ENCODE results near the gene NELFB.

Gene NELFB

GRCh38 chr9:137223078-137223970, 31.8 kb upstream of the NELFB start:
- DNase-seq (ENCODE audit: low spot score) = peak; percentile 98

- no peak for DNase-seq (ENCODE audit: low spot score)
These were observed 30.1 kb upstream of the NELFB start, which contains the start of gene CYSRT1 for GRCh38 chr9:137224830-137225694. CYSRT1 (plus strand) TSS chr9:137225174; CDS start chr9:137225622, 448 bp downstream.

- no peak for DNase-seq (ENCODE audit: low spot score)
These were observed 29.3 kb upstream of the NELFB start for GRCh38 chr9:137225699-137226331.

GRCh38 chr9:137226338-137227053, 28.6 kb upstream of the NELFB start:
- DNase-seq (ENCODE audit: low spot score) = no peak

DNA sequence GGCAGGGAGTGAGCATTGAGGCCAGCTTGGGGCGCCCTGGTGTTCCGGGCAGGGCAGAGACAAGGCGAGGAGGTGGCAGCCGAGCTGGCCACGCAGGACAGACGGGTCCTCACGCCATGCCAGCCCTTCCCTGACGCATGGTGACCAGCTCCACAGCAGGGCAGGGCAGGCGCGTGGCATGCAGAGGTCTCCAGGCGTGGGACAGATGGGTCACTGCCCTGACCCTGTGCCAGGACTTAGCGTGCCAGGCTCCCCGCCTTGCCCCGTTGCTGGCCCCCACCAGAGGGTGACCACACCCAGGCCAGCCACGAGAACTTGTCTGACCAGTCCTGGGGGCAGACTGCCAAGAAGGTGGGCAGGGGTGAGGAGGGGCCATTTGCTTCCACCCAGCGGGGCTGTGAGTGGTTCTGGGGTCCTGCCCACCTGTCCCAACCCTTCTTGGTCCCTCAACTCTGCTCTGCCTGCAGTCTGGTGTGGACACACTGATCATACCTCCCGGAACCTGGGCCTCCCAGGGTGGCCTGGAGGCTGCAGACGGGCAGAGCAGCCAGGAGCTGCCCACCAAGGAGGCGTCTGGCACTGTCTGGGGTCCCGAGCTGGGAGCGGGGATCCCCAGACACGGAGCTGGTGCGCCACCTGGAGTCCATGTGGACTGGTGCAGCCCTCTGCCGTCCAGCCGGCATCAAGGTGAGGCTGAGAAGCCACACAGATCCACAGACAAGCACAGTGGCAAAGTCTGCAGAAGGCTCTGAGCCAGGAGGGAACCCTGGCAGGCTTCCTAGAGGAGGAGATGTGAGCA, 27.9 kb upstream of the NELFB start, which contains the start of gene RNF224:
RNF224 (plus strand) TSS at position 449 of the 799 bp plus-strand sequence. CDS start 834 bp downstream, outside the sequence.
- peak; percentile 79 for DNase-seq (ENCODE audit: low spot score)

DNA sequence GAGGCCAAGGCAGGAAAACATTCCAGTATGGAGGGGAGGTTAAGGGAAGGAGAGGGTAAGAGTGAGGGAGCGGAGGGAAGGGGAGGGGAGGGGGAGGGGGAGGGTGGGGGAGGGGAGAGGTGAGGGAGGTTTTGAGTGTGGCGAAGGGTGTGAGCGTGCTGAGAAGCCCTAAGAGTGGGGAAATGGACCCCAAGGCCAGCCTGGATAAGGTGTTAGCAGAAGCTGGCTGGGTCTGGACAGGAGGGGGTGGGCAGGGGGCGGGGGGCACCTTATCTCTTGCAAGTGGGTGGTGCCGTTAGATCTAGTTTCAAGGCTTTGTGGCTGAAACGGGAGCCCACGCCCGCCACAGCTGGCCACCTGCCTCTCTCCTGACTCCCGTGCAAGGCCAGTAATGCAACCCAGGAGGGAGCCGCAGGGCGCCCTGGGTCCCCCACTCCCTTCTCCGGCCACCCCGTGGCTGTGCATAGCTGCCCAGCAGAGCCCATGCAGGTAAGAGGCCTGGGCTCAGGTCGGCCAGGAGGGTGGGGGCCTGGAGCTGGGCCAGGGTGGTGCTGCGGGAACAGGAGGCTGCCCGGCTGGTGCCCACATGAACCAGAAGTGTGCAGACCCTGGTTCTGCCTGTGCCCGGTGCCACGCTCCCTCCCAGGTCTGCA, 27.1 kb upstream of the NELFB start:
- no peak for DNase-seq (ENCODE audit: low spot score)

GRCh38 chr9:137228506-137228967, 26.6 kb upstream of the NELFB start:
- DNase-seq (ENCODE audit: low spot score) = no peak

DNA sequence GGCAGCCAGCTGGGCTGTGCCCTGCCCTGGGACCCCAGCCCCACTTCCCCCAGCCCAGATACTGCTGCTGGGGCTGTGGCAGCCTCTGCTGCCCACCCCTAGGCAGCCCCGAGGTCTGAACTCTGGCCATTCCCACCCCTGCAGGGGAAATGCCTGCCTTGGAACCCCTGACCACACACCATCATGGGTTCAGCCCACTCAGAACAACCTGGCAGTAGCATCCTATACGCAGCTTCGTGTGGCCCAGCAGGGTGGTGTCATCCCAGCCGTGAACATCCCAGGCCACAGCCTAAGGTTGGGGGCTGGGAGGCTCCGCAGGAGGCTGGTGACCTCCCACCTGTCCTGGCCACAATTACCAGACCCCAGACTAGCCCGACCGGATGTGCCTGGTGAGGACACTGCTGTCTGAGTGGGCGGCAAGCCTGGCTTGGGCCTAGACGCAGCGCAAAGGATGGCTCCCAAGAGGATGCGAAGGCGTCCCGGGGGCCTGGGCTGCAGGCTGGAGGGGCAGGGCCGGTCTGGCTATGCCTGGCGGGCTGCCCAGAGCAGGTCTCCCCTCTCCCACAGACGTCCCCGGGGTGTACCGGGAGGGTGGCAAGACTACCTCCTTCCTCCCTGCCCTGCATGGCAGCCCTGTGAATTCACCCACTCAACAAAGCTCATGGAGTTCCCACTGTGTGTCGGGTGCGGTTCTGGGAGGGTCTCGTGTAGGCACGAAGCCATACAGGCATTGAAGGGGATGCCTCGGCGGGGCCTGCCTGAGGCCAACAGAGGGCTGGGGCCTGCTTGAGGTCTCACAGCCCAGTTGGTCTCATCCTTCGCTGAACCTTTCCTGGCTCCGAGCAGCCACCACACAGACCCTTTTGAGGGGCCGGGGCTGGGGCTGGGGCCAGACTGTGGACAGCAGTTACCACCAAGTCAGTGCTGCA, 25.9 kb upstream of the NELFB start:
- DNase-seq (ENCODE audit: low spot score) = no peak

GRCh38 chr9:137229903-137230704, 25.0 kb upstream of the NELFB start:
- DNase-seq (ENCODE audit: low spot score) = no peak

GRCh38 chr9:137230705-137231371, 24.3 kb upstream of the NELFB start, which contains the start of gene SLC34A3:
SLC34A3 (plus strand) TSS chr9:137230901; CDS start chr9:137231703, 802 bp downstream.
- no peak for DNase-seq (ENCODE audit: low spot score)

GRCh38 chr9:137231372-137232039, 23.6 kb upstream of the NELFB start:
- DNase-seq (ENCODE audit: low spot score) = no peak

DNA sequence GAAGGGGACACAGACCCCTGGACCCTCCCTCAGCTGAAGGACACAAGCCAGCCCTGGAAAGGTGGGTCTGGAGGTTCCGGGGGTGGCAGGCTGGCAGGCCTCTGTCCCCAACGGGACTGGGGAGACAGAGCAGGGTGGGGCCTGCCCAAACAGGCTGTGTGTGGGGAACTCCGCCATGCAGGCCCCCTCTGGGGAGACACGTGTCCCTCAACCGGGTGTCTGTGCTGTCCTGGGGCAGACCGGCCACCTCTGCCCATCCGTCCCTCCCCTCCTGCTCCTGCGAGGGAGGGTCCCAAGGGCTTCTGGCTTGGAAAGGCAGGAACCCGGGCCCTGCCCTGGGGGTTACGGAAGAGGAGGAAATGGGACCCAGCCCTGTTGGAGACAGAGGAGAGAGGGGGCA, 23.0 kb upstream of the NELFB start:
- DNase-seq (ENCODE audit: low spot score) = no peak

GRCh38 chr9:137232510-137232909, 22.6 kb upstream of the NELFB start:
- DNase-seq (ENCODE audit: low spot score) = no peak

DNA sequence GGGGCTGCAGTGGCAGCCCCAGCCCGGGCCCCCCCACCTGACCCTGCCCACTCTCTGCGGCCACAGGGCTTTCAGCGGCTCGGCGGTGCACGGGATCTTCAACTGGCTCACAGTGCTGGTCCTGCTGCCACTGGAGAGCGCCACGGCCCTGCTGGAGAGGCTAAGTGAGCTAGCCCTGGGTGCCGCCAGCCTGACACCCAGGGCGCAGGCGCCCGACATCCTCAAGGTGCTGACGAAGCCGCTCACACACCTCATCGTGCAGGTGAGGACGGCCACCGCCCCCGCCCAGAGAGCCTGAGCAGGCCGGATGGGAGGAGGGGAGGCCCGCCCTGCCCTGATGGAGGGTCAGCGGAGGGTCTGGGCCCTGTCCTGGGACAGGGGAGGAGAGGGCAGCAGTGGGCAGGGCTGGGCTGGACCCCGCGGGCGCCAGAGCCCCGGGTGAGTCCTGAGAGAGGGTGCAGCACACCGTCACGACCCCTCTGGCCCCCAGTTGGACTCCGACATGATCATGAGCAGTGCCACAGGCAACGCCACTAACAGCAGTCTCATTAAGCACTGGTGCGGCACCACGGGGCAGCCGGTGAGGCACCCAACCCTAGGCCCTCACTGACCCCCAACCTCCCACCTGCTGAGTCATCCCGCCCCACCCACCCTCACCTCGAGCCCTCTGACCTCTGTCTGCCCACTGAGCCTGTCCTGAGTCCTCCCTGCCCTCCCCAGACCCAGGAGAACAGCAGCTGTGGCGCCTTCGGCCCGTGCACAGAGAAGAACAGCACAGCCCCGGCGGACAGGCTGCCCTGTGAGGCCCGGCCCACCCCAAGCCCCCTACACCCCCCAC, 21.8 kb upstream of the NELFB start:
- DNase-seq (ENCODE audit: low spot score) = no peak

- DNase-seq (ENCODE audit: low spot score) = no peak
These were observed 21.0 kb upstream of the NELFB start for GRCh38 chr9:137234055-137234697.
